22Rv1 (cell line): ENCODE data around the gene RAB15.

Experiments
- ZFX ChIP-seq: fragments of 450-650 bp; IDR thresholded peaks from 2 replicates; pipeline ENCODE4 v1.6.1; 2017; ENCODE audit warnings: antibody characterized with exemption, borderline replicate concordance
- TF ChIP-seq, protein P1 (sequence below): fragments of 450-650 bp; IDR thresholded peaks from 2 replicates; pipeline ENCODE4 v1.5.1; 2017; ENCODE audit warnings: mild to moderate bottlenecking

GRCh38 chr14:64974563-64974962, 2.4 kb upstream of the RAB15 start:
- TF ChIP-seq, protein P1, sequence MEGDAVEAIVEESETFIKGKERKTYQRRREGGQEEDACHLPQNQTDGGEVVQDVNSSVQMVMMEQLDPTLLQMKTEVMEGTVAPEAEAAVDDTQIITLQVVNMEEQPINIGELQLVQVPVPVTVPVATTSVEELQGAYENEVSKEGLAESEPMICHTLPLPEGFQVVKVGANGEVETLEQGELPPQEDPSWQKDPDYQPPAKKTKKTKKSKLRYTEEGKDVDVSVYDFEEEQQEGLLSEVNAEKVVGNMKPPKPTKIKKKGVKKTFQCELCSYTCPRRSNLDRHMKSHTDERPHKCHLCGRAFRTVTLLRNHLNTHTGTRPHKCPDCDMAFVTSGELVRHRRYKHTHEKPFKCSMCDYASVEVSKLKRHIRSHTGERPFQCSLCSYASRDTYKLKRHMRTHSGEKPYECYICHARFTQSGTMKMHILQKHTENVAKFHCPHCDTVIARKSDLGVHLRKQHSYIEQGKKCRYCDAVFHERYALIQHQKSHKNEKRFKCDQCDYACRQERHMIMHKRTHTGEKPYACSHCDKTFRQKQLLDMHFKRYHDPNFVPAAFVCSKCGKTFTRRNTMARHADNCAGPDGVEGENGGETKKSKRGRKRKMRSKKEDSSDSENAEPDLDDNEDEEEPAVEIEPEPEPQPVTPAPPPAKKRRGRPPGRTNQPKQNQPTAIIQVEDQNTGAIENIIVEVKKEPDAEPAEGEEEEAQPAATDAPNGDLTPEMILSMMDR, result no peak
- no peak for TF ChIP-seq ZFX
